A549 (cell line): ENCODE results near the gene APBB2.

ENCODE experiments used
- BHLHE40 ChIP-seq: IDR thresholded peaks from 2 replicates; pipeline ENCODE4 v1.6.1; 2012; ENCODE audit warnings: low read depth, low read length, inconsistent platforms
- CTCF ChIP-seq: fragments of >200 bp; sonication (Bioruptor Twin); formaldehyde crosslinking; IDR thresholded peaks from 3 replicates; pipeline ENCODE4 v1.5.1; 2016
- MYC ChIP-seq: IDR thresholded peaks from 2 replicates; pipeline ENCODE4 v1.6.1; 2012; ENCODE audit warnings: mild to moderate bottlenecking, inconsistent platforms, low read length, improper control_type of control experiment, borderline replicate concordance
- RCOR1 ChIP-seq: fragments of 150-350 bp; IDR thresholded peaks from 2 replicates; pipeline ENCODE4 v1.6.1; 2014; ENCODE audit warnings: antibody characterized with exemption, low read length, low read depth
- TF ChIP-seq, protein P1 (sequence below): fragments of >200 bp; sonication (Bioruptor Twin); formaldehyde crosslinking; IDR thresholded peaks from 3 replicates; pipeline ENCODE4 v1.6.1; 2016

GRCh38 chr4:40811956-40812355 is 402.4 kb downstream of the APBB2 start:
- no peak for TF ChIP-seq BHLHE40
- no peak for TF ChIP-seq CTCF
- TF ChIP-seq, protein P1, sequence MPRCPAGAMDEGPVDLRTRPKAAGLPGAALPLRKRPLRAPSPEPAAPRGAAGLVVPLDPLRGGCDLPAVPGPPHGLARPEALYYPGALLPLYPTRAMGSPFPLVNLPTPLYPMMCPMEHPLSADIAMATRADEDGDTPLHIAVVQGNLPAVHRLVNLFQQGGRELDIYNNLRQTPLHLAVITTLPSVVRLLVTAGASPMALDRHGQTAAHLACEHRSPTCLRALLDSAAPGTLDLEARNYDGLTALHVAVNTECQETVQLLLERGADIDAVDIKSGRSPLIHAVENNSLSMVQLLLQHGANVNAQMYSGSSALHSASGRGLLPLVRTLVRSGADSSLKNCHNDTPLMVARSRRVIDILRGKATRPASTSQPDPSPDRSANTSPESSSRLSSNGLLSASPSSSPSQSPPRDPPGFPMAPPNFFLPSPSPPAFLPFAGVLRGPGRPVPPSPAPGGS, result no peak
- TF ChIP-seq RCOR1, result no peak
- no peak for TF ChIP-seq MYC
